Measurements from ENCODE around the gene RABGAP1L. TPM values are rescaled to one million over a fixed set of nuclear protein-coding genes. Genes with fewer than 3 reads are reported as not detected.
"Not testable (repeated sequence)": the region's sequence is repeated elsewhere in the genome, so short reads cannot be mapped to it uniquely, and the experiment has no call there.

The RABGAP1L gene
- 10 to 100 TPM; 47.4 to 53.3 TPM for total RNA-seq

DNA sequence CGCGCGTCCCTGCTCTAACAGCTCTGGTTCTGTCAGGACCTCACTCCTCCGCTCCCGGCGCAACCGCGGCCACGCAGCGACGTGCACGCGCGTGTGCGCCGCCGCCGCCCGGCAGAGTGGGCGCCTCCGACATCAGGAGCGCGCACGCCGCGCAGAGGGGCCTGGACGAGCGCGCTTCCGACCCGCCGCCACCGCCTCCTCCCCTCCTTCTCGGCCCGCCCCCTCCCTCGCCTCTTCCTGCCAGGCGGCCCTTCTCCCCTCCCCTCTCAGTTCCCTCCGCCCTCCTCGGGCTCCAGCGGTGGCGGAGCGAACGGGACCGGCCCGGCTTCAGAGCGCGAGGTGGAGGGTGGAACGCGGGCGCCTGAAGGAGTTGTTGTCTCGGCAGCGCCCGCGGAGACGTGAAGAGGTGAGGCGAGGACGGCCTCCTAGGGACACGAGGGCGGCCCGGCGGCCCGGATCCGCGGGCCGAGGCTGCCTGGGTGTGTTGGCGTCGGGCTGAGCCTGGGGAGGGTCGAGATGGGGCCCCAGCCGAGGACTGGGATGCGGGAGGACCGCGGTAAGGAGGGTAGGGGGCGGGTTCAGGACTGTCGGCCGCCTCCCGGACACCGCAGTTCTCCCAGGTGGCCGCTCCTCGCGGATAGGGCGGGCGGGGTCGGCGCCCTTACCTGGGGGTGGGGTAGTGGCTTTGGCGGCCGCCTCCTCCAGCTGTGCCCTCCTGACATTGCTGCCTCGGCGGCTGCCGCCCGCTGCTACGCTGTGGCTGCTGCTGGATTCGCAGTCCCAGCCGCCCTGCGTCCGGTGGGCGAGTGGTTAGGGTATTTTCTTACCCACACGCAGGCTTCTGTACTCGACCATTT, at the start of gene RABGAP1L:
Gene RABGAP1L, plus strand, starts transcription at position 269 of the 857 bp plus-strand sequence.
- H3K27me3 Mint-ChIP-seq = no peaks in the 10 kb centered on the region
- POLR2A ChIA-PET = no interaction called here
- DNase-seq = peak; percentile 94
- peak within 1 kb of the TSS; percentile 93 for H3K4me3 Mint-ChIP-seq
- no peaks in the 10 kb centered on the region for H3K9me3 Mint-ChIP-seq
- CTCF ChIA-PET = interaction anchor here (1.2 kb wide), 1 partner anchor 47 kb away, joined by 4 read pairs; no protein-coding TSS in a partner anchor
- peaks cover 51% of the 10 kb centered on the region for H3K4me1 Mint-ChIP-seq
- peak within 1 kb of the TSS; percentile 96 for H3K27ac Mint-ChIP-seq
- peaks cover 8% of the 10 kb centered on the region for H3K36me3 Mint-ChIP-seq (ENCODE audit: low read depth)

DNA sequence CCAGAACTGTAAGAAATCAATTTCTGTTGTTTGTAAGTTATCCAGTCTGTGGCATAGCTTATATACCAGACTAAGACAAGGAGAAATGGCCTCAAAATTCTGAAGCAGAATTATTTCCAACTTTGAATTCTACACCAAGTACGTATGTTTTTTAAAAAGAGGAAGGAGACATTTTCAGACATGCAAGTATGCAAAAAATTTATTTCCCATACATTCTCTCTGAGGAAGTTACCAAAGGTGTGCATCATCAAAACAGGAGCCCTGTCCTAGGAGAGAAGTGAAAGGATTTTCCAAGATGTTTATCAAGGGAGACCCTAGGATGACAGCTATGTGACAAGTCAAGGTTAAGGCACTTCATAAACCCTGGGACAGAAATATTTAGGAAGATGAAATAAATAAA, 49.3 kb upstream of the RABGAP1L start:
- no peaks in the 10 kb centered on the region for H3K9me3 Mint-ChIP-seq
- ChIA-PET POLR2A (no interaction called here), CTCF (interaction anchor here (0.9 to 1.3 kb wide), 2 partner anchors 9 to 12 kb away, joined by 3 read pairs; no protein-coding TSS in a partner anchor)
- H3K4me3 Mint-ChIP-seq = no peak overlapping the region
- peaks cover 8% of the 10 kb centered on the region for H3K27me3 Mint-ChIP-seq
- H3K4me1 Mint-ChIP-seq = no peaks in the 10 kb centered on the region
- DNase-seq = no peak
- H3K27ac Mint-ChIP-seq = no peak overlapping the region
- no peaks in the 10 kb centered on the region for H3K36me3 Mint-ChIP-seq (ENCODE audit: low read depth)

DNA sequence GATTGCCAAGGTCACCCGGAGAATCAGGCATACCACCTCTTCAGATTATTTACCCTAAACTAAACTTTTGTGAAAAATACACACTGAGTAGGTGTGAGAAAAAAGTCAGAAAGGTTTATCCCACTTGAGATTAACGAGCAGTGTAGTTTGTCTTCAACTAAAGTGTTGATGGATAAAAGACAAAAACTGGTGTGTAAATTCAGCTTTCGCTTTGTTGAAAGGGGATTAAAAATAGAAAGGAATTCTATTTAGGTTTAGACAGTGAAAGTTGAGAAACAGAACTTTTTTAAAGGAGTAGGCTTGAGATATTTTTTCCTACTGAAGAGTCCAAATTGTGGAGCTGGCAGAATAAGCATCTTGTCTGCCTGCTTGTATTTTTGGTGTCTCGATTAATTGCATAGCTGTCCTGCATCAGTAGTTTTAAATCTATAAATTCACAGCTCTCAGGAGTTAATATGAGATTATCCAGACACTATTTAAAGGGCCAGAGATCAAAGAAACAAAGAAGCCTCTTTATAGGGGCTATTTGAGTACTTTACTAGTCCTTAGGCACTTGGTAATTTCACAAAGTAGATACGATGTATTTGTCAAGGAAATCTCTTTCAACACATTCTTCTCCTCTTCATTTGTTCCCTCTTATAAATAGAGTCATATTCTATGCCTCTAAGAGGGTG, 46.7 kb upstream of the RABGAP1L start:
- no peaks in the 10 kb centered on the region for H3K9me3 Mint-ChIP-seq
- CTCF ChIA-PET = no interaction called here
- H3K4me3 Mint-ChIP-seq = no peak overlapping the region
- H3K36me3 Mint-ChIP-seq (ENCODE audit: low read depth) = no peaks in the 10 kb centered on the region
- H3K27ac Mint-ChIP-seq = no peak overlapping the region
- POLR2A ChIA-PET = no interaction called here
- DNase-seq = no peak
- no peaks in the 10 kb centered on the region for H3K4me1 Mint-ChIP-seq
- peaks cover 8% of the 10 kb centered on the region for H3K27me3 Mint-ChIP-seq

GRCh38 chr1:174114106-174114505, 45.2 kb upstream of the RABGAP1L start:
- Mint-ChIP-seq H3K27ac (no peak overlapping the region), H3K27me3 (peaks cover 9% of the 10 kb centered on the region), H3K36me3 (ENCODE audit: low read depth) (no peaks in the 10 kb centered on the region), H3K9me3 (no peaks in the 10 kb centered on the region), H3K4me3 (no peak overlapping the region), H3K4me1 (no peaks in the 10 kb centered on the region)
- no peak for DNase-seq
- ChIA-PET CTCF (interaction anchor here (1.2 kb wide), 1 partner anchor 19 kb away, joined by 4 read pairs; no protein-coding TSS in a partner anchor), POLR2A (no interaction called here)

DNA sequence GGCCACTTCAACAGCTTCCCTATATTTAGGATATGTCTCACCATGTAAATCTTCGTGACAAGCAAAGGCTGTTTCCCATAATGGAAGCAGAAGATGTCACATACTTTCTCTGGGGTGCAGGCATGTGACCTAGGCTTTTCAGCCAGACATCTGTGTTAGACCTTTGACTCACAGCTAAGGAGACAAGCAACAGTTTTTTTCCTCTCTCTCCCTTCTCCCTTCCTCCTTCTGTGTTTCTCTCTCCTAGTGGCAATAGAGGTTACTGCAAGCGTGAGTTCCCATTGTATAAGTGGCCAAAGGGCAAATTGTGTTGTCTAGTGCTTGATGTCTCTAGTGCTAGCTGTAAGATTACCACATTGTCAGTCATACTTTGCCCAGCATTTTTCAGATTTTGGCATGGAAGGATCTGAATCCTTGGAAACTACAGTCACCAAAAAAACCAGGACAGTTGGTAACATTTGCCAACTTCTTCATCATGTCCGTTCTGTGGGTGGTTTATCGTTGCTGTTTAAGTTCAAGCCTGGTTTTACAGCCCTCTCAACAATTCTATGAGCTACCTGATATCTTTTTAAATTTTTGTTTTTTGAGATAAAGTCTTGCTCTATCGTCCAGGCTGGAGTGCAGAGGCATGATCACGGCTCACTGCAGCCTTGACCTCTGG, 44.4 kb upstream of the RABGAP1L start:
- Mint-ChIP-seq H3K27me3 (peaks cover 9% of the 10 kb centered on the region), H3K9me3 (no peaks in the 10 kb centered on the region), H3K27ac (no peak overlapping the region), H3K4me1 (no peaks in the 10 kb centered on the region), H3K4me3 (no peak overlapping the region), H3K36me3 (ENCODE audit: low read depth) (no peaks in the 10 kb centered on the region)
- CTCF ChIA-PET = interaction anchor here (1.0 to 1.2 kb wide), 2 partner anchors 12 to 18 kb away, joined by 3 to 4 read pairs; no protein-coding TSS in a partner anchor
- POLR2A ChIA-PET = no interaction called here
- DNase-seq = peak; percentile 32

DNA sequence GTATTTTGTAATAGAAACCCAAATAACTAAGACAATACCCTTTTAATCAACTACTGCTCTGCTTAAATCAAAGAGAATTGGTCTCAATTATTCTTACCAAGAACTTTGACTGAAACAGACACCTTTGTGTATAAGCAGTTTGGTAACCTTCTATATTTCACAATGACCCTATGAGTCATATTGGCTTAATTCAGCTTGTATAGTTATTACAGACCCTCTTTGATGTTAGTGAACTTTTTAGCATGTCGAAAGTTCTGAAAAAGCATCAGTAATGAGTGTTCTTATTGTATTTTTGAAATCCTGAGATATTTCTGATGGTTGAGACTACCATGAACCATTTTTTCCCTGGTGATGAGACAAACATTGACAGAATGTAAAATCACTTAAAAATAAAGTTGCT, 43.3 kb upstream of the RABGAP1L start:
- H3K27ac Mint-ChIP-seq = no peak overlapping the region
- no peaks in the 10 kb centered on the region for H3K4me1 Mint-ChIP-seq
- DNase-seq = no peak
- H3K27me3 Mint-ChIP-seq = peaks cover 6% of the 10 kb centered on the region
- ChIA-PET POLR2A (no interaction called here), CTCF (no interaction called here)
- no peaks in the 10 kb centered on the region for H3K9me3 Mint-ChIP-seq
- H3K4me3 Mint-ChIP-seq = no peak overlapping the region
- no peaks in the 10 kb centered on the region for H3K36me3 Mint-ChIP-seq (ENCODE audit: low read depth)

- H3K4me1 Mint-ChIP-seq = no peaks in the 10 kb centered on the region
- H3K4me3 Mint-ChIP-seq = no peak overlapping the region
- no peaks in the 10 kb centered on the region for H3K36me3 Mint-ChIP-seq (ENCODE audit: low read depth)
- peaks cover 4% of the 10 kb centered on the region for H3K9me3 Mint-ChIP-seq
- H3K27me3 Mint-ChIP-seq = peaks cover 2% of the 10 kb centered on the region
- no peak for DNase-seq
- no peak overlapping the region for H3K27ac Mint-ChIP-seq
- ChIA-PET POLR2A (no interaction called here), CTCF (interaction anchor here (0.9 to 1.2 kb wide), 2 partner anchors 9 to 14 kb away, joined by 3 read pairs; no protein-coding TSS in a partner anchor)
Measured at GRCh38 chr1:174118751-174119150, 40.6 kb upstream of the RABGAP1L start.

DNA sequence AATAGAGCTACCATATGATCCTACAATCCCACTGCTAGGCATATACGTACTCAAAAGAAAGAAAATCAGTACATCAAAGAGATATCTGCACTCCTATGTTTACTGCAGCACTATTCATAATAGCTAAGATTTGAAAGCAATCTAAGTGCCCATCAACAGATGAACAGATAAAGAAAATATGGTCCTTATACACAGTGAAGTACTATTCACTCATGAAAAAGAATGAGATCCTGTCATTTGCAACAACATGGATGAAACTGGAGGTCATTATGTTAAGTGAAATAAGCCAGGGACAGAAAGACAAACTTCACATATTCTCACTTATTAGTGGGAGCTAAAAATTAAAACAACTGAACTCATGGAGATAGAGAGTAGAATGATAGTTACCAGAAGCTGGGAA, 37.0 kb upstream of the RABGAP1L start:
- H3K36me3 Mint-ChIP-seq (ENCODE audit: low read depth); H3K27me3 Mint-ChIP-seq; H3K27ac Mint-ChIP-seq; H3K4me3 Mint-ChIP-seq; CTCF ChIA-PET; DNase-seq; POLR2A ChIA-PET; H3K4me1 Mint-ChIP-seq: not testable (repeated sequence)
- H3K9me3 Mint-ChIP-seq = peaks cover 16% of the 10 kb centered on the region

DNA sequence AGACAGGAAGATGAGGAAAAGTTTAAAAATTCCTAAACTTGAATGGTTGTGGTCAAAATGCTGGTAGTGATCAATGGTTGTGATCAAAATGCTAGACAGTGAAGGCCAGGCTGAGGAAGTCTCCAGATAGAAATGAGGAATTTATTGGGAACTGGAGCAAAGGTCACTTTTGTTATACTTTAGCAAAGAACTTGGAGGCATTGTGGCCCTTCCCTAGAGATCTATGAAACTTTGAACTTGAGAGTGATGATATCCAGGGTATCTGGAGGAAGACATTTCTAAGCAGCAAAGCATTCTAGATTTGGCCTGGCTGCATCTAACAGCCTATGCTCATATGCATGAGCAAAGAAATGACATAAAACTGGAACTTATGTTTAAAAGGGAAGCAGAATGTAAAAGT, 35.5 kb upstream of the RABGAP1L start:
- POLR2A ChIA-PET = no interaction called here
- CTCF ChIA-PET = no interaction called here
- peaks cover 2% of the 10 kb centered on the region for H3K36me3 Mint-ChIP-seq (ENCODE audit: low read depth)

GRCh38 chr1:174127176-174127575, 32.1 kb upstream of the RABGAP1L start:
- H3K27me3 Mint-ChIP-seq = peaks cover 17% of the 10 kb centered on the region
- DNase-seq; POLR2A ChIA-PET; H3K36me3 Mint-ChIP-seq (ENCODE audit: low read depth); H3K4me3 Mint-ChIP-seq; H3K27ac Mint-ChIP-seq; H3K4me1 Mint-ChIP-seq: not testable (repeated sequence)
- peaks cover 20% of the 10 kb centered on the region for H3K9me3 Mint-ChIP-seq
- CTCF ChIA-PET = interaction anchor here (1.1 kb wide), 1 partner anchor 12 kb away, joined by 3 read pairs; no protein-coding TSS in a partner anchor

More for the DNA sequence above, 35.5 kb upstream of the RABGAP1L start:
- Mint-ChIP-seq H3K4me3 (no peak overlapping the region), H3K27ac (no peak overlapping the region), H3K4me1 (no peaks in the 10 kb centered on the region), H3K27me3 (peaks cover 12% of the 10 kb centered on the region), H3K9me3 (peaks cover 17% of the 10 kb centered on the region)
- DNase-seq = no peak

DNA sequence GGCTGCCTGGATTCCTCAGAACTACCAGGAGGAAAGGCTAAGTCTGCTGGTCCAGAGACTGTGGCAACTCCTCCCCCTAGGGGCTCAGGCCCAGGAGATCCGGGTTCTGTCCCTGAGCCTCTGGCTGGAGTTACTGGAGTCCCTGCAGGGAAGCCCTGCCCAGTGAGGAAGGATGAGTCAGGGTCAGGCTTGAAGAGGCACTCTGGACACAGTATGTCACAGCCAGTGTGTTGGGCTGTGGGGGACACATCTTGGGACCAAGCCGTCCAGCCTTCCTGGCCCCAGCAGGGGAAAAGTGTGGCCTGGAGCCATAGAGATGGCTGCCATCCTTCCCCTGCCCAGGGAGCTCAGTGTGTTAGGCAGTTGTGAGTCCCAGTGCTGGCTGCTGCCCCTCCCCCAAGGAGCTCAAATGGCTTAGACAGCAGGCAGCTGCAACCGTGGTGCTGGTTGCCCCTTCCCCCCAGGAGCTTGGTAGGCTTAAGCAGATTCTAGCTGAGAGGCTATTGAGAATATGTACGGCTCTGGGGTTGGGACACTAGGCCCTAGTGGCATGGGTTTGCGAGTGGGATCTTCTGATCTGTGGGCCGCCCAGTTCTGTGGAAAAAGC, 28.2 kb upstream of the RABGAP1L start:
- peaks cover 12% of the 10 kb centered on the region for H3K9me3 Mint-ChIP-seq
- no peaks in the 10 kb centered on the region for H3K36me3 Mint-ChIP-seq (ENCODE audit: low read depth)
- no peak overlapping the region for H3K27ac Mint-ChIP-seq
- H3K27me3 Mint-ChIP-seq = peaks cover 17% of the 10 kb centered on the region
- ChIA-PET CTCF (no interaction called here), POLR2A (no interaction called here)
- no peaks in the 10 kb centered on the region for H3K4me1 Mint-ChIP-seq
- DNase-seq = no peak
- H3K4me3 Mint-ChIP-seq = no peak overlapping the region

DNA sequence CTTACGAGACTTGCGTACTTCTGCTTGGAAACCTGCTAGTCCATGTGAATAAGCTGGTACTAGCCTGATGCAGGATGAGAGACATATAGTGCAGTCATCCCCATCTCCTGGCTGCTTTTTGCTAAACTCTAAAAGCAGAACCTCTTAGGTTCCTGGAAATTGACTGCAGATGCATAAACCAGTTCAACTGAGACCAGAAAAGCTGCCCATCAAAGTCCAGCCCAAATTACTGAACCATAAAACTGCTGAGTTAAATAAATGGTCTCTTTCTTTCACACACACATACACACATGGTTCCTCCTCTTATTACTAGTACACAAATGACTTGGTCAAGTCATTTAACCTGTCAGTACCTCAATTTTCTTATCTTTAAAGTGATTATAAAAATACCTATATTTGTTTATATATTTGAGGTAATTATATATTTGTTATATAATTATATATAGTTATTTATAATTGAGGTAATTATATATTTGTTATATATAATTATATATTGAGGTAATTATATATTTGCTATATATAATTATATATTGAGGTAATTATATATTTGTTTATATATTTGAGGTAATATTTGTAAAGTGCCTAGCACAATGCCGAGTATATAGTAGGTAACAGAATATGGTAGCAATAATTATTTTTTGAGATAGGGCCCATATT, 25.2 kb upstream of the RABGAP1L start:
- Mint-ChIP-seq H3K4me1 (no peaks in the 10 kb centered on the region), H3K36me3 (ENCODE audit: low read depth) (no peaks in the 10 kb centered on the region), H3K27me3 (peaks cover 3% of the 10 kb centered on the region), H3K4me3 (no peak overlapping the region), H3K9me3 (peaks cover 1% of the 10 kb centered on the region), H3K27ac (no peak overlapping the region)
- ChIA-PET CTCF (no interaction called here), POLR2A (no interaction called here)
- DNase-seq = no peak
